GM10266 (cell line): ENCODE data around the gene MAD1L1.

Experiments used
- DNase-seq: peaks from one replicate; pipeline ENCODE4 v3.0.0; 2012; ENCODE audit errors: extremely low spot score
- TF ChIP-seq, protein P1 (sequence below): IDR thresholded peaks from 2 replicates; pipeline ENCODE4 v1.5.1; 2012; ENCODE audit warnings: mild to moderate bottlenecking, low read depth; ENCODE audit not compliant: control insufficient read depth, insufficient read depth; ENCODE audit errors: missing control alignments

MAD1L1 gene

GRCh38 chr7:2170576-2171521 lies 61.9 kb downstream of the MAD1L1 start:
- TF ChIP-seq, protein P1, sequence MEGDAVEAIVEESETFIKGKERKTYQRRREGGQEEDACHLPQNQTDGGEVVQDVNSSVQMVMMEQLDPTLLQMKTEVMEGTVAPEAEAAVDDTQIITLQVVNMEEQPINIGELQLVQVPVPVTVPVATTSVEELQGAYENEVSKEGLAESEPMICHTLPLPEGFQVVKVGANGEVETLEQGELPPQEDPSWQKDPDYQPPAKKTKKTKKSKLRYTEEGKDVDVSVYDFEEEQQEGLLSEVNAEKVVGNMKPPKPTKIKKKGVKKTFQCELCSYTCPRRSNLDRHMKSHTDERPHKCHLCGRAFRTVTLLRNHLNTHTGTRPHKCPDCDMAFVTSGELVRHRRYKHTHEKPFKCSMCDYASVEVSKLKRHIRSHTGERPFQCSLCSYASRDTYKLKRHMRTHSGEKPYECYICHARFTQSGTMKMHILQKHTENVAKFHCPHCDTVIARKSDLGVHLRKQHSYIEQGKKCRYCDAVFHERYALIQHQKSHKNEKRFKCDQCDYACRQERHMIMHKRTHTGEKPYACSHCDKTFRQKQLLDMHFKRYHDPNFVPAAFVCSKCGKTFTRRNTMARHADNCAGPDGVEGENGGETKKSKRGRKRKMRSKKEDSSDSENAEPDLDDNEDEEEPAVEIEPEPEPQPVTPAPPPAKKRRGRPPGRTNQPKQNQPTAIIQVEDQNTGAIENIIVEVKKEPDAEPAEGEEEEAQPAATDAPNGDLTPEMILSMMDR: no peak
- peak; percentile 10 for DNase-seq

DNA sequence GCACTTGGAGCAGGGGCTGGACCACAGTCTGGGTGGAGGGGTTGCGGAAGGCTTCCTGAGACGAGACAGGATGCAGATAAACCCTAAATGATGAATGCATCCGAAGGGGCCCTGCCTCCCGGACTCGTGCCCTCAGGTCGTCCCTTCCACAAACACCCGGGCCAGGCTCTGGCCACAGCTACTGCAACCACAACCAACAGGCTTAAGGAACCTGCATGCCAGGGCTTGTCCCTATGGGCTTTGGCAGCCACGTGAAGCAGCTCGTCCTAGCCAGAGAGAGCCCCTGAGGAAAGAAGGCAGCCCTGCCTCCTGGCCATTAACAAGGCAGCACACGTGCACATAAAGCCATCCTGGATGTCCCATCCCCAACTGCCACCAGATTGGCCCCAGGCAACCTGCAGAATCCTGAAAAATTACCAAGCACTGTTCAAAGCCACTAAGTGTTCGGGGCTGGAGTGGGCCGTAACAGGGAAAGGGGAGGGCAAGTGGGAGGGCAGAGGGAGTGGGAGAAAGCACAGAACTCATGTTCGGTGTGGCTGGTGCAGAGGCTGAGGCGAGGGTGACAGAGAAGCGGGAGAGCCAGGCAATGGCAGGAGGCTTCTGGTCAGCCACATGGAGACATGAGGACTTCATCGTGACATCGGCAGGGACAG lies 62.7 kb downstream of the MAD1L1 start:
- TF ChIP-seq, protein P1: no peak
- DNase-seq: peak; percentile 12

- DNase-seq: peak; percentile 12
- TF ChIP-seq, protein P1: no peak
These were observed 64.0 kb downstream of the MAD1L1 start for GRCh38 chr7:2168615-2169311.

DNA sequence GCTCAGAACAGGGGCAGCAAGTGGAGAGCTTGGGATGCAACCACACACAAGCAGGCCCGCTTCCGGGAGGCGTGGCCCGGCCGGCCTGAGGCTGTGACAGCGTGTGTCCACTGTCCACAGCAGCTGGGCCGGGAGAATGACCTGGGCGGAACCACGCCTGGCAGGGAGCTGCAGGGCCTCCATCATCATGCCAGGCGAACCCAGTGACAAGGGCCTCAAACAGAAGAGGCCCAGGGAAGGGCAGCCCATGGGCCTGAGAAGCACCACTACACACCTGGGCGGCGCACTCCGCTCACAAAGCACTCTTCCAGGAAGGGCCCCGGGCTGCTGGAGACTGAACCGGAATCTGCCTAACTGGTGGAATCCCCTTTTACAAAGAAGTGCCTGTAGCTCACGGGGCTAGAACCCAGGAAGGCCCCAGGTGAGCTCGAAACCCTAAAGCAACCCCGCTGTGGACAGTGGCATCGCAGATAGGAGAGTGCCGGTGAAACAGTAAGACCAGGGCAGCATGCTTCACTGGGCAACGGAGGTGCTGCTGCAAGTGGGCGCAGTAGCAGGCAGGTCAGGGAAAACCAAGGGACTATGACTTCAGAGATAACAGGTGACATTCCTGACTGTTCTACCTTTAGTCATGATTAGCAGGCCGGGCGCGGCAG lies 66.0 kb downstream of the MAD1L1 start:
- TF ChIP-seq, protein P1: no peak
- DNase-seq: no peak

DNA sequence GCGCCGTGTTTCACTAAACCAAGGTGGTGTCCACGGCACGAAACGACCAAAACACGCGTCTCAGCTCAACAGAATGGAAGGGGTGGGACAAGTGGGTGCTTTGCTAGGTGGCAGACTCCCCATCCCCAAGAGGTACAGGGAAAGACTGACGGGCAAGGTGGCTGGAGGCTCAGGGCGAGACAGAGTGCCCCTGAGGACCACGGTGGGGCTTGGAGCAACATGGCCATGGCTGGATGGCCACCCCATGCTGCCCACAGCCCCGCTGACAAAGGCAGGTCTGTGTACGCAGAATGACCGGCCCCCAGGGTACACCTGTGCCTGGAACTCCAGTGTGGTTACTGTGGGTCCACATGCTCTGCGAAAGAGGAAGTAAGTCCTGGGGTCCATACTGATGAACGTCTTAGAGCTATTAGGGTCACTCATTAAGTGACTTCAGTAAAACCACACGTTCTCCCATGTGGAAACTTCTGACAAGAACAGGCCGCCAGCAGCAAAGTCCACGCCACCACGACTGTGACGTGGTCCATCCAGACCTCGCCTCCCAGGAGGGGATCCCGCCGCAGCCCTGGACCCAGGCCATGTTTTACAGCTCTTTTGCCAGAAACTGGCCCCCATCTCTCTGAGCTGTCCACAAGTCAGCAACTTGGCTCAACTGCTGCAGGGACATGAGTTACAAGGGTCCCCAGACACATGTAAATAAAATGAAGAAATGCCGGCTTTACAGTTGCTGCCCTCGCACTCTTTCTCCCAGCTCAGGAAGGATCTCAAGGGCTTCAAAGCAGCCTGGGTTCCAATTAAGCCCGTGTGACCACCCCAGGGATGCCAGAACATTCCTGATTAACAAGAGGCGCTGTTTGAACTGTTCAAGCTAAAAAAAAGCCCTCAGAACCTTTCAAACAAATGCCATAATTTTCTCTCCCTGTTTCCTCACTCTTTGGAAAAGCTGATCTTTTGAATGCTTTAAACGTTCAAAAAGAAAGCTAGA lies 66.8 kb downstream of the MAD1L1 start:
- DNase-seq: peak; percentile 88
- TF ChIP-seq, protein P1: no peak

- TF ChIP-seq, protein P1: no peak
- no peak for DNase-seq
These were observed 67.5 kb downstream of the MAD1L1 start for GRCh38 chr7:2165239-2165609.
